HG03457 (cell line): ENCODE results near the gene CDC42BPB.

Experiments
- ATAC-seq: cut with Tn5 transposase; IDR thresholded peaks from one replicate; pipeline ENCODE4 v1.9.1; 2021; ENCODE audit warnings: moderate number of reproducible peaks; ENCODE audit not compliant: unreplicated experiment

CDC42BPB gene

DNA sequence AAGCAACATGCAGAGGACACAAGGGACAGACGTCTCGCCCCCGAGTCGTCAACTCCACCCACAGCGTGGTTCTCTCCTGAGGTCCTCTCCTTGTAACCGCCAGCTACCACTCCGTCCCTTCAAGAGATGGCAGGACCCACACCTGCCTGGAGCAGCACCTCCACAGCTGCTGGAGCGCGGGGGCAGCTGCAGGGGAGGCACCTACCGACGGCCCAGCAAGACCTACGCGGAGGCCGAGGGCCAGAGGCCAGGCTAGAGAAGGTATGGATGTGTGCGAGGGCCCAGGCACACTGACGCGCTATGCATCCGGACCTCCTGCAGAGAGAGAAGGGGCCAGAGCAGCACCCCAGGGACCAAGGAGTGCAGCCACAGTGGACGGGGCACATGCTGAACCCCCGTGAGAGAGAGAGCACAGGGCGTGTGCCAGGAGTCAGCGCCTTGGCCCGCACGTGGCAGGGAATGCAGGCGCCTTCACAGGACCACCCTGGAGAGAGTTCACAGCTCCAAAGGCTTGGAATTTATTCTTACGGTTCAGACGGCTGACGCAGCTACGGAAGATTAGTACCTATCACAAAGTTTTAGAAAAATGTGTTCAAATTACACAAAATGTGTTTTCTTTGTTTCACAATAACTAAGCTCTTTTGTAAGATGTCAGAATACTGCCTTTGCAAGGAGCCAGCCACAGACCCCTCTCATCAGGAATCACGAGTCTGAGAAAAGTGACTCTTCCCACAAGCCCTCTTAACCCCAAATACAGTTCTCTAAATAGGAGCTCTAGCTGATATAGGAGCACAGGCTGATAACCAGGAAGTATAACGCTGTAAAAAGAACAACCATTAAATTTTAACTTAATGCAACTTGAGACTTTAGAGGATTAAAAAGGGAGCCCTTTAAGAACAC, 36.8 kb downstream of the CDC42BPB start:
- ATAC-seq, result no peak

DNA sequence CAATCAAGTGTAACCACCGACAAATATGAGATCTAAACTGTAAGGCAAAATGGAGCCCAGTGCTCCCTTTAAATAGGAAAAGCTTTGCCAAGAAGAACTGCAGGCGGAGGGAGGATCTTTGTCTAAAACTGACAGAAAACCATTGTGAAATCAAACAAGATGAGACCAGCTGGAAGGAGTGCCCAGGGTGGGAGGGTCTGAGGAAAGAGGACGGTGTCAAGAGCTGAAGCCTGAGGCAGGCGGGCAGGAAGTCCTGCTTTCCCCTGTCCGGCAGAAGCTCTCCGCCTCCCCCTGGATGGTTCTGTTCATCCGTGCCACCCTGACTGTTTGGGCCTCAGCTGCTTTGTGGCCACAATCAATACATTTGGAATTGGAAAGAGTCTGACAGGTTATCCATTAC, 37.5 kb downstream of the CDC42BPB start:
- ATAC-seq, result no peak

DNA sequence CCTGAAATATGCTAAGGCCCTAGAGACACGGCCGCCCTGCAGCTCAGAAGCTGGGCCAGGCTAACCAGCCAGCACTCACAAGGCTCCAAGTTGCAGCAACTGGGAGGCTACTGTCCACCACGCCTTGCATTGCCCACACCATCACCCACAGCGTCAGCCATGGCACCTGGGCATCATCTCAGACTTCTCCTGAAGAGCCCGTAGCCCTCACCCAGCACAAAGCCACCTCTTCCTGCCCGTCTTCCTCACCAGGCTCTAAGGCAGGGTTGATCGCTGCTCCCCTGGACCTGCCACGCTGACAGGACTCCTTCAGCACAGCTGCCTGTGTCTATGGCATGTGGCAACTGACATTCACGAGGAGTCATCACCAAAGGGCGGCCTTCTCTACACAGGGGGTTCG, 38.1 kb downstream of the CDC42BPB start:
- no peak for ATAC-seq

DNA sequence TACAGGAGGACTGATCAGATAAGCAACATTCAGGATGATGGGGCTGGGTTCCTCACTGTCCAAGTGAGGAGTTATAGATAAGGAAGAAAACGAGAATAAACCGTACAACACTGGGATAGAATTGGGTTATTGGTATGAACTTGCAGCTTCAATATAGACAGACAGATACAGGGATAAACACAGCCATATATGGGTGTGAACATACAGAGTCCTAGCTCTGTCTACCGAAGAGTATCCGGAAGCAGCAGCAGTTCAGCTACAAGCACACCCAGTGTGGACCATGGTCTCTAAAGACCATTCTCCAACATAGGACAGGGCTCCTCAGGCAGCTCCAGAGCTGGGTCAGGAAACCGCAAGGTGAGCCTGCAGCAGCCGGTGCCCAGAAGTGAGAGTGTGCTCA, 40.8 kb downstream of the CDC42BPB start:
- no peak for ATAC-seq

DNA sequence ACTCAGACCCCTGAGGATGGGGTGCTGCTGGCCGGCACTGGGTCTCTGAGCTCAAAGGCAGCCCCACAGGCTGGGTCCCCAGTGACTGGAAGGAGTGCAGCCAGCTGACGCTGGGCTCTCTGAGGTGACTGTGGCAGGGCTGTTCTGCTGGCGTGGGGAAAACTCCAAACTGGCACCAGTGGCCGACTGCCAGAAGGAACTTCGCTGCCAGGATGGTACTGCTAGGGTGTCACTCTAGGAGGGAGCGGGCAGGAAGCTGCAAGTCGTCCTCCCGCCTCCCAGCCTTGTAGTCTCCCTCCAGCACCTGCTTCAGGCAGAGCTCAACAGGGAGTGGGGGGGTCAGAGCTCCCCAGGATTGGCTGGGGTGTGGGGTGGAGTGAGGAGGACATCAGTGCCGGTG, 41.3 kb downstream of the CDC42BPB start:
- no peak for ATAC-seq

DNA sequence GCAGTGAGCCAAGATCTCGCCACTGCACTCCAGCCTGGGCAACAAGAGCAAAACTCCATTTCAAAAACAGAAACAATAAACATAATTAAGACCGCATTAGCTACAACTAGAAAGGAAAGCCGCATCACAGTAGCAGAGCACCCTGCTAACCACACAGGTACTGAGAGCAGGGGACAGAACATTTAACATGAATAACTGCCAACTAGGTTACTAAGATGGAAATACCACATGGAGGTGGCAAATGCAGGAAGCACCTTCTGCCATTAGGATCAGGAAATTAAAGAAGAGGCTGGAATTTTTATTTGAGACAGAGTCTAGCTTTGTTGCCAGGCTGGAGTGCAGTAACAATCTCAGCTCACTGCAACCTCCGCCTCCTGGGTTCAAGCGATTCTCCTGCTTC, 41.9 kb downstream of the CDC42BPB start:
- ATAC-seq, result no peak

DNA sequence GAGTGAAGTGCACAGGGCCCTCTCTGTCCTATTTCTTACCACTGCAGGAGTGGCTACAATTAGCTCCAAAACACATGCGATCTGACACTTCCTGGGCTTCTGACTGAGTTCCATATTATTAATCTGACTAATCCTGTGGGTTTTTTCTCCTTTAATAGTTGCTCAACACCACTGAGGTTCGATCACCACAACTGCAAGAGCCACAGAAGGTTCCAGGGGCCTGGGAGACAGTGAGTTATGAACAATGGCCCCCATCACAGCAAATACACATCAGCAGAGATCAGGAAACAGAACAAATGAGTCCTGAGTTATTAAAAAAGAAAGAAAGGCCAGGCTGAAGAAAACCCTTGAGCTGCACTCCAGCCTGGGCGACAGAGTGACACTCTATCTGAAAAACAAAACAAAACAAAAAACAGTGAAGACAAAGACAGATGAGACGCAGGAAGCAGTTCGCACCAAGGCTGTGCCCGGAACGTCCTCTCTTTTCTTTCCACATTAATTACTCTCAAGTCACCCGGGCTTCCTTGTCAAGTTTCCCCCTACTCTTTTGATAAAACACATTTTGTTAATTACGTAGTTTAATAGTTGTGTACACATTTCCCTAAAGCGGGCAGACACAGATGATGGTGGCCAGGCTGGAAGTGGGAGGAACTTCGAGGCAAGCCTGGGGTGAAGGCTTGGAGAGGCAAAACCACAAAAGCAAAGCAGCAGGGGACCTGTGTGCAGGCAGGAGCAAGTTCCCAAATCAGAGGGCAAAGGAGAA, 42.7 kb downstream of the CDC42BPB start:
- no peak for ATAC-seq

DNA sequence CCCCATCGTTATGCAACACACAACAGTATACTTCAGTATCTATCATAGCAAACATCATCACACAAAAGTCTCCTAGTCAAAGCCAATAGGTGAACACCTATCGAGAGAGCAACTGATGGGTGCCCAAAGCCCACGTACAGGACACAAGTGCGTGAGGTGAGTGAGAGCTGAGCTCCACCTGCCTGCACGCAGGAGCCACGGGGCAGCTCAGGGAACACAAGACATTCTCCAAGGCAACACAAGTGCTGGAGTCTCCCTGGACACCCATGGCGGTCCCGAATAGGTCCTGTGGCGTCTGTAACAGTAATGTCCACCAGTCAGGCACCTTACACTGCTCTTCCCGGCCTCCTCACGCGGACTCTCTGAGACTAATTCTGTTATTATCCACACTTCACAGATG, 44.3 kb downstream of the CDC42BPB start:
- ATAC-seq, result no peak

DNA sequence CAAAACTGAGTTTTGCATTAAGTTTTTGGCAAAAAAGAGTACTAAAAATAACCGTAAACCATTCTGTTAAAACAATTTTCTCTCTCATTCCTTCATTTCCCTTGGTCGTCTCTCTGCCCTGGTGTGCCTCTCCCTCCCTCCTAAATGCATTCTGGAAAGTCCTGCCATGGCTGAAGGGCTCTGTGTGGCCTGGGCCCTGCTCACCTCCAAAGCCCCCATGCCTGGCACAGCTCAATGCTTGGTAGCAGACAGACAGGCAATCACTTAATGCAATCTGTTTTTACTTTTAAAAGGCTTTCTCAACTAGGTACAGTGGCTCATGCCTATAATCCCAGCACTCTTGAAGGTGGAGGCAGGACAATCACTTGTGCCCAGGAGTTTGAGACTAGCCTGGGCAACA, 47.8 kb downstream of the CDC42BPB start:
- no peak for ATAC-seq

DNA sequence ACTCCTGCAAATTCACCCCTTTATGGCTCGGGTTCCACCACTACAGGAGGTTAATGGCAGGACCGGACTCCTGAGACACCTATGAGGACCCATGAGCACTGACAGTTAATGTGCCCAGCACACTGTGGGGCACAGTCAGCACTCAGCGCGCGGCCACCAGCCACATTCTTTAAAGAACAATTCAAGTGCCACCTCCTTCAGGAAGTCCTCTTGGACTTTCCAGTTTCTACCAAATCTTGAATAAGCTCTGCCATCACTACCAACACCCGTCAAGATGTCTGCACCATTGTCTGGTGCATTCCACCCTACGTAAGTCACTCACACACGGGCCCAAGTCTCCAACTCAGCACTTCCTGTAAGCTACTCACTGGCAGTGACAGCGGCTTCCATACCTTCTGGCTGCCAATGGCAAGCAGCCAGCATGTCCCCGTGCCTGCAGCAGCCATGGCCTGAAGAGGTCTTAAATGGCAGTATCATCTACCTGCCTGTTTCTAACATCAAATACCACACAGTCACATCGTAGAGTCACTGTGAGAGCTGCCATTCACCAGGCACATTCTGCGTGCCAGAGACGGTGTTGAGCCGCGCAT, 48.5 kb downstream of the CDC42BPB start:
- ATAC-seq, result no peak

DNA sequence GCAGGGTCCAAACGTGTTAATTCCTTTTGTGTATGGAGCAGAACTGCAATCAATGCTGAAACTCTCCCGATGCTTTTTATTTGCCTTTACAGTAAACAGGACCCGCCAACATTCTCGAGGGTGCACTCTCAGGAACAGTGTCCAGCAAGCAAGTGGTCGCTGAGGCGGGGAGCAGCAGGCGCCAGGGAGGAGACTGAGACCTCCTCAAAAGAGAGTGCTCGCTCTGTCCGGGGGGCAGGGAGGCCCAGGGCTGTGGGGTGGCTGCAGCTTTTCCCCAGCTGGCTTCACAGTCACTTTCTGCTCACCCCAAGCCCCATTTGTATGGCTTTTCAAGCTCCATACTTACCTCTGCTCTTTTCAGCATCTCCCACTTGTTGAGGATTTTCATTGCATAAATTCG, 49.2 kb downstream of the CDC42BPB start:
- no peak for ATAC-seq

DNA sequence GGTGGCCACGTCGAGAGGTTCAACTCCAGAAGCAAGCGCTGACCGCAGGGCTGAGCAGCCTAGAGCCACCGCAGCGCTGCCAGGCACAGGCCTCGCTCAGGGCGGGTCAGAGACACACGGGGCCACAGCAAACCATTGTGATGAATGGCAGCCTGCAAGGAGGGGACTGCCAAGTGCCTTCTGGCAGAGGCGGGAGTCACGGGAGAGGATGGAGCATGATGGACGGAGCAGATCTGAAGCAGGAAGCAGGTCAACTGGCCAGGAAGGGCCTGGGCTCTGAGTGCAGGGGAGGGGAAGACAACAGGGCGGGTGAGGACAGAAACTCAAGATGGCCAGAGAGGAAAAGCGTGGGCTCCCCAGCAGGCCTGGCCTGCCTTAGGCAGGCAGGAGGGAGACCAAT, 49.8 kb downstream of the CDC42BPB start:
- no peak for ATAC-seq

DNA sequence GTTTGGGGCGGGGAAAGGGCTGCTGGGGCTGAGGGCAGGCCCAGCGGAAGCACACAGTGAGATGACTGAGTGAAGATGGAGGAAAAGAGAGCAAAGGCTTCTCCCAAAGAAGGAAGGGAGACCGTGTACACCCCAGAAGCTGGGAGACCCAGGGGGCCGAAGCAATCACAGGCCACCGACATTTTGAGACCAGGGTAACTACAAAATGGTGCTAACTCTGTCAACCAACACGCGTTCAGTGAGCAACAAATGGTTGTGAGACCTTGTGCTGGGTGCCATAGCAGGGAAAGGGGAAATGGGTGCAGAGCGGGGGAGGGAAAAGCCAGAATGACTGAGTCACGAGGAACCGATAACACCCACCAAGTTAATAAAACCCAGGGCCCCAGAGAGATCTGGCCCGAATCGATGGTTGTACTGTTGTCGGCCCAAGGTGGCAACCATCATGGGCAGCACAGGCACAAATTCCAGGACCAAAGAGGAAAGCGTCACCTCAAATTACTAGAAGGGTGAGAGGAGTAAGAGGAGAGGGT, 50.3 kb downstream of the CDC42BPB start:
- no peak for ATAC-seq

DNA sequence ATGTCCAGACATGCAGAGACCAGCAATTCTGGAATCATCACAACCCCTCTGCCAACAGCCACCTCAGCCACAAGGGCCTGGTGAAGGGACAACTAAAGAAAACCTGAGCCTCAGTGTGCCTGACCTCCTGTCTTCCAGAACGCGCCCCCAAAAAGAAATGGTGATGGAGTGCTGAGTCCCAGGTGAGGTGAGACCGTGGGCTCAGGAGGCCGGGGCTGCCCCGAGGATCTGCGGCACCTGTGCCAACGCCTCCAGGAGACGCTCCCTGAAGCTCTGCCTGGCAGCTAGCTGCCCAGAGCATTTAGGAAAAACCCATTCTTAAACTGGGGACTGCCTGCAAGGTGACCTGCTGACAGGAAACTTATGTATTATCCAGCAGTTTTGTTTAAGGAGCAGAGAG, 51.2 kb downstream of the CDC42BPB start:
- ATAC-seq, result no peak

DNA sequence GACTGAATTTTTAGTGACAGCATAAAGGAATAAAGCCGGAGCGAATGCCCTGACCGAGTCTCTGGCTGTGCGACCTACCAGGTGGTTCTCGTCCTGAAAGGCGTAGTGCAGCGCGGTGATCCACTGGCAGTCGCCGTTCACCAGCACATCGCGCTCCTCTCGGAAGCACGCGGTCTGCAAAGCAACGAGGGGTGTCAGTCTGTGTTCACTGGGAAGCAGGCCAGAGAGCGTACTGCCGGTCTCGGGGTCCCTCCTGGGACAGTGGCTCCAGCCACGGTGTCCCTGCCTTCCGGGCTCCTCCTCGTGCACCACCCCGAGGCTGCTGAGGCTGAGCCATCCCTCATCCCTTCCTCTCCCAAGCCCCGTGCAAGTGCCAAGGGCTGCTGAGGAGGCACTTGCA, 53.5 kb downstream of the CDC42BPB start:
- no peak for ATAC-seq

DNA sequence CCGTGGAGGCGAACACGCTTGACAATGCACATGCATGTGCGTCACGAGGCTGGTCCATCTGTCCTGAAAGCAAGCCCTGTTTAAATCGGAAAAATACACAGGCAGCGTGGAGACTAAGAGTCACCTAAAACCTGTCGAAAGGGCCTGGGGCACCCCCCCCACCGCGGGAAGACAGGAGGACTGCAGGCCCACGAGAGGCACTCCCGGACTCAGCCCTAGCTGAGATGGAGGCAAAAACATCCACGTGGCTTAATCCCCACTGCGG, 54.1 kb downstream of the CDC42BPB start:
- ATAC-seq, result no peak

DNA sequence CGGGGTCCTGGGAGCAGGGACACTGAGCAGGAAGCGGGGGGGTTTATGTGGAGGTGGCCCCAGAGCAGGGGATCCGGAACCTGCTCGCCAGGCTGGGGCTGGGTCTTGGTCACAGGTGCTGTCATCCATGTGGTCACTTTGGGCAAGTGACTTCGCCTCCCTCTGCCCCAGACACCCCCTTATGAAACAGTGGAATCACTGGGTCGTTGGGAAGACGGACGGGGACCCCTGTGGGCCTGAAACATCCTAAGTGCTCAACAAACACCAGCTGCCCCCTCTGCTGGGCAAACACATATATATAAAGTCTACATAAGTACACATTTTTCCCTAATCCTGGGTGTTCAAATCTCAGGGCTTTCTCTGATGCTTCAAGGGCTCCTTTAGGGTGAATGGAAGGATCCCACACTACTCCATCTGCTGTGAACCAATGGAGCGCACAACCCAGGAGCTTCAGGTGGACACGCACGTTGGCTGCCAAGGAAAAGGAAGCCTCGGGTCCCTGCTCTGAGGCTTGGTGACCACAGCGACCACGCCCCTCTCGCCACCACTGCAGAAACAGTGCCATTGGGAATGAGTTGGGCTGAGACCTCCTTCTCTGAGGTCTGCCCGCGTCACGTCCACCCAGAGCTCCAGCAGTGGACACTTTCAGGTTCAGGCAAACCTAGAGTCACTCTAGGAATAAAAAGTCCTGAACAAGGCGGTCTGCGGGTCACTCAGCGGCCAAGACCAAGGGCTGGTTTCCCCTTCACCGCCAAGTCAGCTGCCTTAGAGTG, 54.6 kb downstream of the CDC42BPB start:
- no peak for ATAC-seq

DNA sequence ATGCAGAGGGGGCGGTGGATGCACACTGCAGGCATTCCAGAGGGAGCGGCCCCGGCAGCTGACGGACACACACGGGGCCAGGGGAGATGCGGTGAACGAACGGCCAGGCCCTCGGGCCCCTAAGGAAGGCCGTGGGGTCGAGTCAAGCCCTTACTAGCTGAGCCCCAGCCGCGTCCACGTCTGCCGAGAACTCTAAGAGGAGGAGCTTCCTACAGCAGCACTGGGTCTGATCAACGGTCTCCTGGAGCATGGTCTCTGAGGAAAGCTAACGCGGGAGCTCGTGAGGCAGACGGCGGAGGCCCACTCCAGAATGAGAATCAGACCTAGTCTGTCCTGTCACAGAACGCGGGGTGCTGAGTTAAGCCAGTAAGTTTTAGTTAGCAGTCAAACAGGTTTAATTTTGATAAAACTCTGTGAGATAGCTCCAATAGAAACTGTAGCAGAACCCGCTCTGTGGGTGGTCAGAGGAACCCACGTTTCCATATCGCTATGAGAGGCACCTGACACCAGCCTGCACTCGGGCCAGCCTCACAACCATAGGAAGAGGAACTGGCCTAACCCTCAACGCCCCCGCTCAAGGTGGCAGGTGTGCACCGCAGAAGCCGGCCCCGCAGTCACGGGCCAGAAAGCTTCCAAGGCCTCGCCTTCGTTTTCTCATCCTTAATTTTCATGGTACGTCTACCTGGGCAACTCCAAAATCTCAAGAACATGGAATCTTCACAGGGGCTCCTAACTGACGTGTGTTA, 55.5 kb downstream of the CDC42BPB start:
- ATAC-seq, result no peak

DNA sequence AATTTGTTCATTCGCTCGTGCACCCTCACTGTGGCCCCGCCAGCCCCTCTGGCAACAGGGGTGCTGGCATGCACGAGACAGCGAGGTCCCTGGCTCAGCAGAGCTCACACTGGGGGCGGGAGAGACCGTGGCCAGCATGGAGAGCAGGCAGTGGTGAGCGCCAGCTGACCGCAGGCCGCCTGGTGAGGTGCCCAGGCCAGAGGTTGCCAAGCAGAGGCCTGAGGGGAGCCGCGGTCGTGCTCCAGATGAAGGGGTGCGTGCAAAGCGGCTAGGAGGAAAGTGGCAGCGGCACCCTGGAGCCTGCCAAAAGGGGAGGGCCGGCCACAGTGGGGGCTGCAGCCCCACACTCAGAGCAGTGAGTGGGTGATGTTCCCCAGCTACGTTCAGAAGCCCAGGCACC, 56.1 kb downstream of the CDC42BPB start:
- no peak for ATAC-seq

DNA sequence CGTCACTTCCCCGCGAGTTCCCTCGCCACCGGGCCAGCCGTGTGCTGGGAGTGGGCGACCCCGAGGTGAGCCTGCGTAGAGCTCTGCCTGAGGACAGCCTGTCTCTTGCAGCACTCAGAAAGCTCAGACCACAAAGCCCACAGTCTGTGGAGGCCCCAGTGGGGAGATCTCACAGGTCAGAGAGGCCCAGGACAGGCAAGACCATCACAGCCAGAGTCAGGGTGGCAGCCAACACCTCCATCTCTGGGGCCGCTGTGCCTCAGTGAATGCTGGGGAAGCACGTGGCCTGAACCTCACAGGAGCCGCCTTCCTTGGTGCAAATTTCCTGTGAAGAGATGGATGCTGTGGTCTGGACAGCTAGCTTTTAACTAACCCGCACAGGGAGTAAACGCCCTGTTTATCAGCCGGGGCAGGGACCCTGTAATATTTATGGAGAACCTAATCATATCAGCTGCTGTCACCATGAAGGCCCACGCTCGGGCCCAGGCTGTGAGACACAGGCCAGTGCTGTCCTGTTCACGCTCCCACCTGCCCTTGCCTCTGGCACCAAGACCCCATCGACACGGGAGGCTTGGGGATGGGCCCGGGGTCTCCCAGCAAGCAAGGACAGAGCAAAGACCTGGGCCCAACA, 56.9 kb downstream of the CDC42BPB start:
- ATAC-seq, result no peak
